HG03575 (cell line): ENCODE measurements around the gene CSGALNACT2.
"Not testable (repeated sequence)": the region's sequence is repeated elsewhere in the genome, so short reads cannot be mapped to it uniquely, and the experiment has no call there.

Source experiments
- ATAC-seq: cut with Tn5 transposase; IDR thresholded peaks from one replicate; pipeline ENCODE4 v1.9.1; 2021; ENCODE audit not compliant: unreplicated experiment, insufficient number of reproducible peaks, low FRiP score; ENCODE audit errors: extremely low read depth

CSGALNACT2 gene

DNA sequence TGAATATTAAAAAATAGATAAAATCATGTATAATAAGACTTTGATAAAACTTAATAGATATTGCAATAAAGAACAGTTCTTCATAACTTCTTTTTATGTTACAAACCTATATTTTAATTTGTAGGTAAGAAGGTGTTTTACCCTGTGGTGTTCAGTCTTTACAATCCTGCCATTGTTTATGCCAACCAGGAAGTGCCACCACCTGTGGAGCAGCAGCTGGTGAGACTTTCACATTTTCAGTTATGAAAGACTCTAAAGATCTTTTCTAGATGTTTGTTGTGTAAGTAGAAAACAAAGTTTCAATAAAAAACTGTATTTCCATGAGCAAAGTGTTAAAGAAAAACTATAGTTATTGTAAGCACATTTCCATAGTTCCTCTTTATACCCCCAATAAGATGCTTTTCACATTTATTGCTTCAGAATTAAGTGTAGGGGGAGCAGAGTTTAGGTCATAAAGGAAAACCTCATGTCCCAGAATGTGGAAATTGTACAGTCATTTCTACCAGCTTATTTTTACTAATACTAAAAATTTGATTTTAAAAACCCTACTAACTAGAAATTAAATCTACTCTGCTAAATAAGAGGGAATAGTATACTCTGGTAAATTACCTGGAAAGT is 28.7 kb downstream of the CSGALNACT2 start:
- no peak for ATAC-seq

GRCh38 chr10:43167498-43167889 is 29.2 kb downstream of the CSGALNACT2 start:
- no peak for ATAC-seq

DNA sequence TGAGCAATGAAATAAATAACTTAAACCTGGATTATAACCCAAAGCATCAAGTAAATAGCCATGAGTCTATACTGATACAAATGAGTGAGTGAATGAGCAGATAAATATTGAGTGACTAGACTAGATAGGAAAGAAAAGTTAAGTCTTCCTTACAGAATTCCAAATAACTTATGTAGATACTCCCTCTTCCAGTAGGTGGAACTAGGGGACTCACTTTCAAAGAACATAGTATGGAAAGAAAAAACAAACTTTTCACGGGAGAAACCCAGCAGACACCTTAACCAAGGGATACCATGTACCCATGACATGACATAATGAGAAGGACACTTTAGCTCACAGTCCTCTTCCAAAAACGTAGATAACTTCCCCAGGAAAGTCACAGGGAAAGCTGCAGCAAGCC is 32.2 kb downstream of the CSGALNACT2 start:
- ATAC-seq, result no peak

- ATAC-seq, result no peak
Observed at GRCh38 chr10:43172645-43173044, 34.4 kb downstream of the CSGALNACT2 start.

DNA sequence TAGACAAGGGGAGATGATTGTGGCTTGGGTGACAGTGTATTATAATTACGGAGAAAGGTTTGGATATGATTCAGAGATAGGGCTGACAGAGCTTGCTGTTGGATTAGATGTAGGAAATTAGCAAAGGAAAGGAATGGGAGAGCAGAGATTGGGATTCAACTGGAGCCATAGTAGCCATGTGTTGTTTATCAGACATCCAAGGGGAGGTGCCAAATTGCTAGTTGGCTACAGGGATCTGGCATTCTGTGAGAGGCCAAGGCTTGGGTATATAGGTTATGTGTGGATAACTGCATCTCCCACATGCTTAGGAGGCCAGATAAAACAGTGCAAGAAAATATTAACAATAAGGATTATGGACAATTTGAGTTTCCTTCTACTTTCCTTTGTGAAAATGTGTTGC is 34.9 kb downstream of the CSGALNACT2 start:
- ATAC-seq, result no peak

DNA sequence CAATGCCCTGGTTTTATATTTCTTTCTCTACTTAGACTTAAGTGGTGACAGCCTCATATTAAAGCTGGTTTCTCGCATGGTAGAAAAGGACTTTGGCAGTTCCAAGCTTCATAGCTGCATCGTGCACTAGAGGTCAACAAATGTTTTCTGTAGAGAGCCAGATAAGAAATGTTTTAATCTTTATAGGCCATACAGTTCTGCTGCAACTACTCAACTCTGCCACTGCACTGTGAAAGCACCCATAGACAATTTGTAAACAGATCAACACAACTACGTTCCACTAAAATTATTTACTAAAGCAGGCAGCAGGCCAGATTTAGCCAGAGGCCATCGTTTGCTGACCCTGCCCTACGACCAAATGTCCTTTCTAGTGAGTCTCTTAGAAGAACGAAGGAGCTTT is 36.7 kb downstream of the CSGALNACT2 start:
- ATAC-seq, result no peak

GRCh38 chr10:43176271-43176670 is 38.0 kb downstream of the CSGALNACT2 start:
- no peak for ATAC-seq

DNA sequence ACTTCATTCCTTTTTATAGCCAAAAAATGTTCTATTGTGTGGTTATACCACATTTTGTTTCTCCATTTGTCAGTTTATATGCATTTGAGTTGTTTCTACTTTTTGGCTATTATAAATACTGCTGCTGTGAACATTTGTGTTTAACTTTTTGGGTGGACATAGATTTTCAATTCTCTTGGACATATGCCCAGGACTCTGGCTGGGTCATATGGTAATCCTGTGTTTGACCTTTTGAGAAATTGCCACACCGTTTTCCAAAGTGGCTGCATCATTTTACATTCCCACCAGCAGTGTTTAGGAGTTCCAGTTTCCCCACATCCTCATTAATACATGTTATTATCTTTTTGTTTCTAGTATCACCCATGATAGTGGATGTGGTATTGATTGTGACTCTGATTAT is 39.4 kb downstream of the CSGALNACT2 start:
- ATAC-seq, result no peak

GRCh38 chr10:43181146-43181545 is 42.9 kb downstream of the CSGALNACT2 start:
- ATAC-seq, result no peak

DNA sequence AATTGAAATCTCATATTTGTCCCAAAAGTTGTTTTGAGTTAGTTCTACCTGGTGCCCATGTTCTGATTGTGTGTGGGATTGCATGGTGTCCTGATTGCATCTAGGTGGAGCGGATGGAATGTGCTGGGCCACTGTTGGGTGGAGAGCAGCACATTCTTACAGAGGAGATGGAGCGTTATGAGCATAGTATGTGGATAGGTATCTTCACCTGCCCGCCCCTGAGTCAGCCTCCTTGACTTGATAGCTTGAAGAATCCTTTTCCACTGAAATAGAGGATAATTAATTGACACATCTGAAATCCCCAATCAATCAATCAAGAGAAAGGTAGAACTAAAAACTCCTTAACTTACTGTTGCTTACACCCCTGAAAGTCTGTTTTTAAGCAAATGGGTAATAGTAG is 45.5 kb downstream of the CSGALNACT2 start:
- ATAC-seq, result not testable (repeated sequence)

GRCh38 chr10:43186150-43186549 is 47.9 kb downstream of the CSGALNACT2 start:
- ATAC-seq, result no peak

DNA sequence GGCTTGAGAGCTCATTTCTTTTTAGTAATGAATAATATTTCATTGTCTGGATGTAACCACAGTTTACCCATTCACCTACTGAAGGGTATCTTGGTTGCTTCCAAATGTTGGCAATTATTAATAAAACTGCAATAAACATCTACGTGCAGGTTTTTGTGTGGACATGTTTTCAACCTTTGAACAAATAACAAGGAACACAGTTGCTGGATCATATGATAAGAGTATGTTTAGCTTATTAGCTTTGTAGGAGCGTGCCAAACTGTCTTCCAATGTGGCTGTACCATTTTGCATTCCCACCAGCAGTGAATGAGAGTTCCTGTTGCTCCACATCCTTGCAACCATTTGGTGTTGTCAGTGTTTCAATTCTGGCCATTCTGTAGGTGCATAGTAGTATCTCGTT is 49.0 kb downstream of the CSGALNACT2 start:
- no peak for ATAC-seq

DNA sequence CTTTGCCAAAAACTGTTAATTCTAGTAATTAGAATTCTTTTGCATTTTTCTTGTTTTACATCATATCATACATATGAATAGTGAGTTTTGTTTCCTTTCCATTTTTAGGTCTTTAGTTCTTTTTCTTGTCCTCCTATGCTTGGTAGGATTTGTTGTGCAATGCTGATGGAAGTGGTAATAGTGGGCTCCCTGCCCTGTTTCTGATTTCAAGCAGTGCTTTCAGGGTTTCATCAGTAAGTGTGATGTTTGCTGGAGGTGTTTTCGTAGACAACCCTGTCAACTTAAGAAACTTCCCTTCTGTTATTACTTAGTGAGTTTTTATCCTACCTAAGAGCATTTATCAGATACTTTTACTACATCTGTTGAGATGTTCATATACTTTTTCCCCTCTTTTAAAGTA is 50.5 kb downstream of the CSGALNACT2 start:
- no peak for ATAC-seq

- no peak for ATAC-seq
Observed at GRCh38 chr10:43190289-43190688, 52.0 kb downstream of the CSGALNACT2 start.

- ATAC-seq, result no peak
Observed at GRCh38 chr10:43190775-43191174, 52.5 kb downstream of the CSGALNACT2 start.

- ATAC-seq, result no peak
Observed at GRCh38 chr10:43192884-43193283, 54.6 kb downstream of the CSGALNACT2 start.

DNA sequence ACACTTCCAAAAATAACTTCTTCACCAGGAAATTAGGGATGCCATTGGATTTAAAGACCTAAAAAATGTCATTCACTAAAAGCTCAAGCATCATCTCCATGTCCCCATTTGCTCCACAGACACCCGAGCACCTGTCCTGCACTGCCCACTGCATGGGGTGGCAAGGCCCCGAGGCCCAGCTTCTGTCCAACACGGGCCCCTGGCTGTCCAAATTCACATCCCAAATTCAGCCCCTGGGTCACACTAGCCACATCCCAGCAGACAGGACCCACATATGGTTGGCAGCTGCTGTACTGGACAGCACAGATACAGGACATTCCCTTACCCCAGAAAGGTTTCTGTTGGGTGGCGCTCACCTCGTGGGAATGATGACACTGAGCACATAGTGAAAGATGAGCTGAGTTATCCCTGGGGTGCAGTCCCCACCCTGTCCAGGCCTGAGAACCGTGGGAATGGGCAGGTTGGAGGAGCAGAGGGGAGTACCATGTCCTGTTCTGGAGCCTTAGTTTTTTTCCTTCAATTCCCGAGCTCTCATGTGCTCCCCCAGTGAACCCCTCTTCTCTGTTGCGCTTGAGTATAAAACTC is 55.3 kb downstream of the CSGALNACT2 start:
- no peak for ATAC-seq

DNA sequence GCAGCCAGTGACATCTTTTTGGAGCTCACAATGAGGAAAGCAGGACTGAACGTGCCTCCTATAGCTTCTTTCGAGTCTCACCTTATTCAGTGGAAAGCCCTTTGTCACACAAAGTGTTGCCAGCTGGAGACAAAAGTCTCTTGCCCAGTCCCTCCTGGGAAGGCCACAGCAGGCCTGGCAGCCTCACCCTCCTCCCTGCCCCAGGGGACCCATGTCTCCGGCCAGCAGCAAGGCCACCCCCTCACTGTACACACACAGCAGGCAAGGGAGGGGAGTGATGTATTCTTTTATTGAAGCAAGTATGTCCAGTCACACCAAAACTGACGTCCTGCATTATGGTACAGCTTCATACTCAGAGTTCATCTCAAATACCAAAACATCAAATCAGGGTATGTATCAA is 56.0 kb downstream of the CSGALNACT2 start:
- no peak for ATAC-seq

- ATAC-seq, result no peak
Observed at GRCh38 chr10:43194859-43195258, 56.6 kb downstream of the CSGALNACT2 start.

DNA sequence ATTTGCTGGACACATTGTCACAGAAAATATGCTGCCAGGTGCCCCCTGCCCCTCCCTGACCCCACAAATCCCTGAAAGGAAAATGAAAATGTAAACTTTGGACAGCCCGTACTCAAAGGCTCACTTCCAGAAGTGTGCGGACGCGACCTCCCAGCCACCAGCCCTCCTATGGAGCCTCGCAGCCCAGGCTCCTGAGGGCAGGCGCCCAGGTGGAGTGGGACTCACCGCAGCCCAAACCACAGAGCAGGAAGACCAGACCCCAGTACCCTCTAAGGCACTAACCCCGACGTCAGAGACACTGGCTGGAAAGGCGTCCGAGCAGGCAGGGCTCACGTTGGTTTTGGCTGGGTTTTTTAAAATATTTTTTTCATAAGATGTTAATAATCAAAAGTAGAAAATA is 57.3 kb downstream of the CSGALNACT2 start:
- no peak for ATAC-seq
